Osteoblast (primary cell): ENCODE data around the gene RAD23A. TPM values are rescaled to one million over a fixed set of nuclear protein-coding genes. Genes with fewer than 3 reads are reported as not detected.

Source experiments
- DNase-seq: peaks from one replicate; pipeline ENCODE4 v3.0.0; 2011; ENCODE audit warnings: low spot score, mixed read lengths; ENCODE audit not compliant: insufficient read length; ENCODE audit errors: missing footprints
- H2AFZ ChIP-seq: 2 replicates; pipeline ENCODE4 v1.6.0; 2011; ENCODE audit warnings: mild to moderate bottlenecking, low read length
- H3K27ac ChIP-seq: 2 replicates; pipeline ENCODE4 v1.5.1; 2011; ENCODE audit warnings: mild to moderate bottlenecking, low read depth, low read length, moderate library complexity
- H3K27me3 ChIP-seq: 2 replicates; pipeline ENCODE4 v1.6.0; 2012; ENCODE audit warnings: mild to moderate bottlenecking, control low read depth, inconsistent platforms, low read length, moderate library complexity; ENCODE audit not compliant: insufficient read depth
- H3K36me3 ChIP-seq: 2 replicates; pipeline ENCODE4 v1.5.1; 2011; ENCODE audit warnings: mild to moderate bottlenecking, low read length, control low read depth, moderate library complexity; ENCODE audit not compliant: insufficient read depth
- H3K4me1 ChIP-seq: 2 replicates; pipeline ENCODE4 v1.5.1; 2011; ENCODE audit warnings: mild to moderate bottlenecking, low read length, control low read depth, moderate library complexity; ENCODE audit not compliant: insufficient read depth
- H3K4me2 ChIP-seq: 2 replicates; pipeline ENCODE4 v1.6.0; 2011; ENCODE audit warnings: mild to moderate bottlenecking, low read length; ENCODE audit not compliant: insufficient read depth
- H3K4me3 ChIP-seq: fragments of 200-600 bp; sonication (generic); 3 replicates; pipeline ENCODE4 v1.5.1; 2012; ENCODE audit warnings: mild to moderate bottlenecking, low read length, inconsistent platforms; ENCODE audit not compliant: insufficient read depth
- H3K79me2 ChIP-seq: 2 replicates; pipeline ENCODE4 v1.6.0; 2012; ENCODE audit warnings: mild to moderate bottlenecking, low read length, control low read depth, inconsistent platforms; ENCODE audit not compliant: insufficient read depth
- H3K9me3 ChIP-seq: 2 replicates; pipeline ENCODE4 v1.5.1; 2011; ENCODE audit warnings: low read depth, low read length, control low read depth
- H4K20me1 ChIP-seq: 2 replicates; pipeline ENCODE4 v1.6.0; 2012; ENCODE audit warnings: mild to moderate bottlenecking, low read length, control low read depth; ENCODE audit not compliant: insufficient read depth
- total RNA-seq: library from RNA; depleted of rRNA; stranded (reverse); fragments of >200 nt; gene quantifications from 2 replicates; pipeline ENCODE4 v1.2.3, GENCODE V29; 2012
- TF ChIP-seq, protein P1 (sequence below): IDR thresholded peaks from 2 replicates; pipeline ENCODE4 v1.5.1; 2011; ENCODE audit warnings: mild to moderate bottlenecking, low read depth, low read length, moderate library complexity; ENCODE audit errors: extremely low read depth

RAD23A gene
- total RNA-seq, 1 donor, result 84.0 TPM

DNA sequence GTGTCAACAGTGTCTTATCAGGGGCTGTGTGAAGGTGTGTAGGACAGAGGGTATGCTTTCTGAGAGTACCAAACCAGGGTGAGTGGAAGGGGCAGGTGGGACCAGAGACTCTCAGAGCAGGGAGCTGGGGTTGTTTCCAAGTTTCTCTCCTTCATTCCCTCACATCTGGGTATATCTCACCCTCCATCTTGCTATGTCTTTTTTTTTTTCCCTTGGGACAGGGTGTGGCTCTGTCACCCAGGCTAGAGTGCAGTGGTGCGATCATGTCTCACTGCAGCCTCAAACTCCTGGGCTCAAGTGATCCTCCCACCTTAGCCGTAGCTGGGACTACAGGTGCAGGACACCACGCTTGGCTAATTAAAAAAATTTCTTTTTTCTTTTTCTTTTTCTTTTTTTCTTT lies 34.3 kb downstream of the RAD23A start:
- Histone ChIP-seq H3K4me1 (peaks cover 11% of the 10 kb centered on the region), H4K20me1 (no peaks in the 10 kb centered on the region), H3K79me2 (no peaks in the 10 kb centered on the region), H3K36me3 (no peaks in the 10 kb centered on the region), H3K27me3 (peaks cover 4% of the 10 kb centered on the region), H2AFZ (no peak overlapping the region), H3K4me3 (no peak overlapping the region), H3K27ac (no peak overlapping the region), H3K9me3 (no peaks in the 10 kb centered on the region), H3K4me2 (no peak overlapping the region)
- DNase-seq, result peak; percentile 83
- TF ChIP-seq, protein P1, sequence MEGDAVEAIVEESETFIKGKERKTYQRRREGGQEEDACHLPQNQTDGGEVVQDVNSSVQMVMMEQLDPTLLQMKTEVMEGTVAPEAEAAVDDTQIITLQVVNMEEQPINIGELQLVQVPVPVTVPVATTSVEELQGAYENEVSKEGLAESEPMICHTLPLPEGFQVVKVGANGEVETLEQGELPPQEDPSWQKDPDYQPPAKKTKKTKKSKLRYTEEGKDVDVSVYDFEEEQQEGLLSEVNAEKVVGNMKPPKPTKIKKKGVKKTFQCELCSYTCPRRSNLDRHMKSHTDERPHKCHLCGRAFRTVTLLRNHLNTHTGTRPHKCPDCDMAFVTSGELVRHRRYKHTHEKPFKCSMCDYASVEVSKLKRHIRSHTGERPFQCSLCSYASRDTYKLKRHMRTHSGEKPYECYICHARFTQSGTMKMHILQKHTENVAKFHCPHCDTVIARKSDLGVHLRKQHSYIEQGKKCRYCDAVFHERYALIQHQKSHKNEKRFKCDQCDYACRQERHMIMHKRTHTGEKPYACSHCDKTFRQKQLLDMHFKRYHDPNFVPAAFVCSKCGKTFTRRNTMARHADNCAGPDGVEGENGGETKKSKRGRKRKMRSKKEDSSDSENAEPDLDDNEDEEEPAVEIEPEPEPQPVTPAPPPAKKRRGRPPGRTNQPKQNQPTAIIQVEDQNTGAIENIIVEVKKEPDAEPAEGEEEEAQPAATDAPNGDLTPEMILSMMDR, result no peak

DNA sequence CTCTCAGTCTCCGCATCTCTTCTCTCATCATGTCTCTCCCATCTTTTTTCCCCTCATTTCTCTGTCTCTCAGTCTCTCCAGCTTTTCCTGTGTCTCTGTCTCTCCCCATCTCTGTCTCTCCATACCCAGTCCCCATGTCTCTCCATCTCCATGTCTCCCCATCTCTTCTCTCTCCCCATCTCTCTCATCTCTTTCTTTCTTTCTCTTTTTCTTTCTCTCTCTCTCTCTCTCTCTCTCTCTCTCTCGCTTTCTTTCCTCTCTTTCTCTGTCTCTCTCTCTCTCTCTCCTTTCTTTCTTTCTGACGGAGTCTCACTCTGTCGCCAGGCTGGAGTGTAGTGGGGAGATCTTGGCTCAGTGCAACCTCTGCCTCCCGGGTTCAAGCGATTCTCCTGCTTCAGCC lies 37.0 kb downstream of the RAD23A start:
- Histone ChIP-seq H3K4me2 (no peak overlapping the region), H3K27me3 (peaks cover 4% of the 10 kb centered on the region), H3K27ac (no peak overlapping the region), H4K20me1 (no peaks in the 10 kb centered on the region), H3K4me3 (no peak overlapping the region), H3K79me2 (no peaks in the 10 kb centered on the region), H3K9me3 (no peaks in the 10 kb centered on the region), H3K4me1 (peaks cover 16% of the 10 kb centered on the region), H2AFZ (no peak overlapping the region), H3K36me3 (no peaks in the 10 kb centered on the region)
- DNase-seq, result no peak
- TF ChIP-seq, protein P1, result no peak

DNA sequence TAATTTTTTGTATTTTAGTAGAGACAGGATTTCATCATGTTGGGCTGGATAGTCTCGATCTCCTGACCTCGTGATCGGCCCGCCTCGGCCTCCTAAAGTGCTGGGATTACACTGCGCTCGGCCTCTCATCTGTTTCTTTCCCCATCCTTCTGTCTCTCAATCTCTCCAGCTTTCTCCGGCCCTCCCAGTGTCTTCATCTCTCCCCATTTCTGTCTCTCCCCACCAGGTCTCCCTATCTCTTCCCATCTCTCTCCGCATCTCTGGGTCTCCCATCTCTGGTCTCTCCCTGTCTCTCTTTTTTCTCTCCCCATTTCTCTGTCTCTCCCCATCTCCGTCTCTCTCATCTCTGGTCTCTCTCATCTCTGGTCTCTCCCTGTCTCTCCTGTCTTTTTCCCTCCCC lies 37.4 kb downstream of the RAD23A start:
- peaks cover 4% of the 10 kb centered on the region for H3K27me3 ChIP-seq
- DNase-seq, result no peak
- H3K27ac ChIP-seq, result no peak overlapping the region
- H2AFZ ChIP-seq, result peak overlapping the region; percentile 92
- H3K4me1 ChIP-seq, result peaks cover 16% of the 10 kb centered on the region
- peak overlapping the region; percentile 68 for H3K4me3 ChIP-seq
- TF ChIP-seq, protein P1, result no peak
- H3K36me3 ChIP-seq, result no peaks in the 10 kb centered on the region
- no peaks in the 10 kb centered on the region for H3K9me3 ChIP-seq
- H3K4me2 ChIP-seq, result peak overlapping the region; percentile 79
- no peaks in the 10 kb centered on the region for H4K20me1 ChIP-seq
- H3K79me2 ChIP-seq, result no peaks in the 10 kb centered on the region

DNA sequence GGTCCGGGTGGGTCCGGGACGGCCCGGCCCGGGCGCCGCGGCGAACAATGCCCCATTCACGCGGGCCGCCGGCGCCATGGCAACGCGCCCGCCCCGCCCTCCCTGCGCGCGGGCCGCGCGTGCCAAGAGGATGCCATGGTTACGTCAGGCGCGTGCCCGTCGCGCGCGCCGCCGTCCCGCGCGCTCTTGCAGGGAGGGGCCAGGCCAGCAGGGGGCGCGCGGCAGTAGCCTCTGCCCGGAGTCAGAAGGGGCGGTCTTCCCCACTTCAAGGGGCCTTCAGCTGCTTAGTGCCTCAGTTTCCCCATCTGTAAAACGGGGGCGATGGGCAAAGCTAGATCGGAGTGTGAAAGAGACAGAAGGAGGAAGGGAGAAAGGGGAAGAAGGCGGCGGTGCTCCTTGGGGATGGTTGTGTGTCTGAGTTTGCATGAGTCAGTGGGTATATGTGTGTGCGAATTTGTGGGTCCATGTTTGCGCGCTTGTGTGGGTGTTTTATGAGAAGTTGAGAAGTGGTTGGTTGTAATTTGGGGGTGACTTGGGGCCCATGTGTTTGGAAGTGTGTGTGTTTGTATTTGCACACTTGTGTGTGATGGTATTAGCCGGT lies 38.0 kb downstream of the RAD23A start:
- TF ChIP-seq, protein P1, result peak; percentile 70
- DNase-seq, result peak; percentile 99
- H3K27ac ChIP-seq, result no peak overlapping the region

More for the DNA sequence above, 38.0 kb downstream of the RAD23A start:
- Histone ChIP-seq H2AFZ (peak overlapping the region; percentile 92), H3K36me3 (no peaks in the 10 kb centered on the region), H3K4me3 (peak overlapping the region; percentile 68), H3K9me3 (no peaks in the 10 kb centered on the region), H3K4me2 (peak overlapping the region; percentile 79), H3K27me3 (peaks cover 4% of the 10 kb centered on the region), H3K79me2 (no peaks in the 10 kb centered on the region), H3K4me1 (peaks cover 16% of the 10 kb centered on the region), H4K20me1 (no peaks in the 10 kb centered on the region)
